GM06990 (cell line): ENCODE measurements around the gene PLSCR1.

ENCODE experiments used
- DNase-seq: peaks from one replicate; pipeline ENCODE4 v3.0.0-alpha.2; 2011; ENCODE audit not compliant: insufficient read length; ENCODE audit errors: extremely low read depth
- H3K27me3 ChIP-seq: replicated peaks from 2 replicates; pipeline ENCODE4 v1.6.0; 2011; ENCODE audit warnings: low read length; ENCODE audit not compliant: control insufficient read depth, insufficient read depth
- H3K36me3 ChIP-seq: 2 replicates; pipeline ENCODE4 v1.5.1; 2011; ENCODE audit warnings: low read length; ENCODE audit not compliant: control insufficient read depth, insufficient read depth
- H3K4me3 ChIP-seq: replicated peaks from 2 replicates; pipeline ENCODE4 v1.5.1; 2011; ENCODE audit warnings: low read depth, mild to moderate bottlenecking, control low read depth, low read length
- CTCF ChIP-seq: IDR thresholded peaks from 2 replicates; pipeline ENCODE4 v1.5.1; 2011; ENCODE audit warnings: low read length, control low read depth, mild to moderate bottlenecking, inconsistent platforms; ENCODE audit not compliant: insufficient read depth, poor library complexity, severe bottlenecking

The PLSCR1 gene

GRCh38 chr3:146468671-146469149, 75.7 kb downstream of the PLSCR1 start:
- no peaks in the 10 kb centered on the region for H3K36me3 ChIP-seq
- no peak for DNase-seq
- no peaks in the 10 kb centered on the region for H3K27me3 ChIP-seq
- TF ChIP-seq CTCF: no peak
- peak overlapping the region; percentile 72 for H3K4me3 ChIP-seq

GRCh38 chr3:146468234-146468633, 76.2 kb downstream of the PLSCR1 start:
- no peaks in the 10 kb centered on the region for H3K27me3 ChIP-seq
- H3K36me3 ChIP-seq: no peaks in the 10 kb centered on the region
- no peak for DNase-seq
- no peak for TF ChIP-seq CTCF
- no peak overlapping the region for H3K4me3 ChIP-seq

- TF ChIP-seq CTCF: no peak
- DNase-seq: no peak
- H3K27me3 ChIP-seq: no peaks in the 10 kb centered on the region
- no peak overlapping the region for H3K4me3 ChIP-seq
- H3K36me3 ChIP-seq: no peaks in the 10 kb centered on the region
These were observed 77.8 kb downstream of the PLSCR1 start for GRCh38 chr3:146466604-146467003.

GRCh38 chr3:146465693-146466465, 78.5 kb downstream of the PLSCR1 start:
- TF ChIP-seq CTCF: no peak
- H3K4me3 ChIP-seq: no peak overlapping the region
- DNase-seq: no peak
- H3K36me3 ChIP-seq: no peaks in the 10 kb centered on the region
- H3K27me3 ChIP-seq: no peaks in the 10 kb centered on the region
